SJSA1 (cell line): ENCODE results near the gene PSMB5. TPM values are rescaled to one million over a fixed set of nuclear protein-coding genes. Genes with fewer than 3 reads are reported as not detected.

Experiments
- DNase-seq, 2 experiments: peaks; one replicate each; pipeline ENCODE4 v3.0.0-alpha.2; 2015 to 2020; ENCODE audit warnings: low spot score in 2 of 2, low read depth in 1 of 2
- H3K27ac ChIP-seq: fragments of 250-450 bp; sonication (Bioruptor Pico); 2 replicates; pipeline ENCODE4 v1.5.1; 2020; ENCODE audit warnings: mild to moderate bottlenecking, moderate library complexity
- H3K27me3 ChIP-seq: fragments of 250-450 bp; sonication (Bioruptor Pico); replicated peaks from 2 replicates; pipeline ENCODE4 v1.5.1; 2020; ENCODE audit warnings: mild to moderate bottlenecking, moderate library complexity
- H3K36me3 ChIP-seq: fragments of 250-450 bp; sonication (Bioruptor Pico); 2 replicates; pipeline ENCODE4 v1.5.1; 2020; ENCODE audit warnings: mild to moderate bottlenecking
- H3K4me1 ChIP-seq: fragments of 250-450 bp; sonication (Bioruptor Pico); replicated peaks from 2 replicates; pipeline ENCODE4 v1.6.1; 2021; ENCODE audit warnings: mild to moderate bottlenecking
- H3K4me3 ChIP-seq: fragments of 250-450 bp; sonication (Bioruptor Pico); 2 replicates; pipeline ENCODE4 v1.5.1; 2020; ENCODE audit warnings: mild to moderate bottlenecking
- H3K9me3 ChIP-seq: fragments of 250-450 bp; sonication (Bioruptor Pico); replicated peaks from 2 replicates; pipeline ENCODE4 v1.5.1; 2020; ENCODE audit warnings: mild to moderate bottlenecking
- total RNA-seq: library from RNA; depleted of rRNA; stranded (reverse); fragments of >200 nt; shearing (Covaris generic); gene quantifications from 2 replicates; pipeline ENCODE4 v1.2.3, GENCODE V29; 2014; rRNA removed

Gene PSMB5
- 226 and 255 TPM in 2 replicates for total RNA-seq

- DNase-seq: peak; percentile 86 to 95
- Histone ChIP-seq H3K36me3 (peaks cover 44% of the 10 kb centered on the region), H3K27me3 (no peaks in the 10 kb centered on the region), H3K9me3 (no peaks in the 10 kb centered on the region), H3K27ac (peak within 1 kb of the TSS; percentile 98), H3K4me3 (peak within 1 kb of the TSS; percentile 70), H3K4me1 (peaks cover 11% of the 10 kb centered on the region)
Measured at GRCh38 chr14:23034498-23035302, at the start of gene PSMB5. Gene PSMB5, minus strand, starts transcription at chr14:23034900. Its CDS starts 19 bp downstream, at chr14:23034881.

GRCh38 chr14:23080474-23080873 is 45.8 kb upstream of the PSMB5 start:
- DNase-seq: no peak
- H3K27me3 ChIP-seq: no peaks in the 10 kb centered on the region
- peaks cover 22% of the 10 kb centered on the region for H3K4me1 ChIP-seq
- no peak overlapping the region for H3K27ac ChIP-seq
- H3K4me3 ChIP-seq: no peak overlapping the region
- peaks cover 85% of the 10 kb centered on the region for H3K36me3 ChIP-seq
- no peaks in the 10 kb centered on the region for H3K9me3 ChIP-seq

GRCh38 chr14:23079716-23080115 is 45.0 kb upstream of the PSMB5 start:
- Histone ChIP-seq H3K4me3 (no peak overlapping the region), H3K36me3 (peaks cover 87% of the 10 kb centered on the region), H3K27ac (no peak overlapping the region), H3K9me3 (no peaks in the 10 kb centered on the region), H3K4me1 (peaks cover 22% of the 10 kb centered on the region), H3K27me3 (no peaks in the 10 kb centered on the region)
- DNase-seq: no peak

GRCh38 chr14:23078692-23079116 is 44.0 kb upstream of the PSMB5 start:
- peak overlapping the region; percentile 45 for H3K27ac ChIP-seq
- peaks cover 22% of the 10 kb centered on the region for H3K4me1 ChIP-seq
- H3K9me3 ChIP-seq: no peaks in the 10 kb centered on the region
- no peaks in the 10 kb centered on the region for H3K27me3 ChIP-seq
- DNase-seq: peak; percentile 65 to 82
- peaks cover 90% of the 10 kb centered on the region for H3K36me3 ChIP-seq
- H3K4me3 ChIP-seq: no peak overlapping the region

- Histone ChIP-seq H3K9me3 (no peaks in the 10 kb centered on the region), H3K36me3 (peaks cover 89% of the 10 kb centered on the region), H3K27ac (peak overlapping the region; percentile 32), H3K4me1 (peaks cover 22% of the 10 kb centered on the region), H3K27me3 (no peaks in the 10 kb centered on the region), H3K4me3 (no peak overlapping the region)
- no peak for DNase-seq
Measured at GRCh38 chr14:23077962-23078361, 43.3 kb upstream of the PSMB5 start.

GRCh38 chr14:23076785-23077408 is 42.2 kb upstream of the PSMB5 start:
- no peaks in the 10 kb centered on the region for H3K27me3 ChIP-seq
- H3K27ac ChIP-seq: no peak overlapping the region
- H3K4me1 ChIP-seq: peaks cover 27% of the 10 kb centered on the region
- DNase-seq: peak in 1 of 2 experiments; percentile 17
- H3K4me3 ChIP-seq: no peak overlapping the region
- H3K36me3 ChIP-seq: peaks cover 94% of the 10 kb centered on the region
- no peaks in the 10 kb centered on the region for H3K9me3 ChIP-seq

GRCh38 chr14:23074906-23075305 is 40.2 kb upstream of the PSMB5 start:
- DNase-seq: no peak
- Histone ChIP-seq H3K36me3 (peaks cover 89% of the 10 kb centered on the region), H3K27ac (no peak overlapping the region)

GRCh38 chr14:23071921-23072539 is 37.3 kb upstream of the PSMB5 start:
- Histone ChIP-seq H3K27ac (peak overlapping the region; percentile 42; the same call in 1 of the 2 replicates), H3K4me3 (peak overlapping the region; percentile 53)
- no peak for DNase-seq

More at GRCh38 chr14:23074906-23075305, 40.2 kb upstream of the PSMB5 start:
- Histone ChIP-seq H3K4me1 (peaks cover 37% of the 10 kb centered on the region), H3K27me3 (no peaks in the 10 kb centered on the region), H3K9me3 (no peaks in the 10 kb centered on the region), H3K4me3 (no peak overlapping the region)

GRCh38 chr14:23071244-23071920 is 36.7 kb upstream of the PSMB5 start:
- Histone ChIP-seq H3K27me3 (no peaks in the 10 kb centered on the region), H3K9me3 (no peaks in the 10 kb centered on the region), H3K27ac (peak overlapping the region; percentile 42), H3K4me1 (peaks cover 16% of the 10 kb centered on the region), H3K36me3 (peaks cover 82% of the 10 kb centered on the region), H3K4me3 (peak overlapping the region; percentile 53)
- peak; percentile 73 to 83 for DNase-seq

More at GRCh38 chr14:23071921-23072539, 37.3 kb upstream of the PSMB5 start:
- H3K27me3 ChIP-seq: no peaks in the 10 kb centered on the region
- peaks cover 84% of the 10 kb centered on the region for H3K36me3 ChIP-seq
- H3K4me1 ChIP-seq: peaks cover 16% of the 10 kb centered on the region
- no peaks in the 10 kb centered on the region for H3K9me3 ChIP-seq

- no peaks in the 10 kb centered on the region for H3K27me3 ChIP-seq
- no peaks in the 10 kb centered on the region for H3K9me3 ChIP-seq
- H3K36me3 ChIP-seq: peaks cover 82% of the 10 kb centered on the region
- H3K27ac ChIP-seq: peak overlapping the region; percentile 42
- H3K4me3 ChIP-seq: peak overlapping the region; percentile 53
- H3K4me1 ChIP-seq: peaks cover 16% of the 10 kb centered on the region
- peak in 1 of 2 experiments; percentile 23 for DNase-seq
Measured at GRCh38 chr14:23070262-23071129, 35.8 kb upstream of the PSMB5 start.

GRCh38 chr14:23069413-23069806 is 34.7 kb upstream of the PSMB5 start:
- Histone ChIP-seq H3K9me3 (no peaks in the 10 kb centered on the region), H3K36me3 (peaks cover 84% of the 10 kb centered on the region), H3K27ac (no peak overlapping the region), H3K4me1 (peaks cover 16% of the 10 kb centered on the region), H3K27me3 (no peaks in the 10 kb centered on the region), H3K4me3 (no peak overlapping the region)
- no peak for DNase-seq

GRCh38 chr14:23068789-23069412 is 34.2 kb upstream of the PSMB5 start:
- DNase-seq: peak; percentile 86 to 88
- H3K9me3 ChIP-seq: no peaks in the 10 kb centered on the region
- H3K4me3 ChIP-seq: no peak overlapping the region
- peaks cover 16% of the 10 kb centered on the region for H3K4me1 ChIP-seq
- H3K27ac ChIP-seq: no peak overlapping the region
- peaks cover 85% of the 10 kb centered on the region for H3K36me3 ChIP-seq
- H3K27me3 ChIP-seq: no peaks in the 10 kb centered on the region
